Spleen (tissue), 7 donors: Measurements from ENCODE around the gene DUSP16.

ENCODE experiments used
- CTCF ChIP-seq, 11 experiments: fragments of 200-600 bp in 7 of 11; fragments of 450-650 bp in 4 of 11; sonication (generic) in 4 of 11; IDR thresholded peaks in 8 of 11; conservative IDR thresholded peaks in 3 of 11; 1 replicate in 7 of 11; 2 replicates in 4 of 11; pipeline versions ENCODE4 v1.4.0 to v1.8.0; 2016 to 2021; ENCODE audit warnings: antibody characterized with exemption in 11 of 11, inconsistent platforms in 4 of 11, mild to moderate bottlenecking in 1 of 11
- POLR2A ChIP-seq, 3 donors: fragments of 450-650 bp; IDR thresholded peaks; one replicate each; pipeline ENCODE4 v1.5.1; 2017; ENCODE audit warnings: antibody characterized with exemption in 3 of 3, mild to moderate bottlenecking in 1 of 3
- donor health status: DM: no; HTN: no; CAD: no; lungs with moderate emphysema.
- donor health status: DM: no; HTN: no; CAD: no.
- donor health status: DM: no; HTN: no; CAD: no.

- TF ChIP-seq CTCF (IDR thresholded peaks at IDR 0.05 in 8 of 11, conservative IDR thresholded peaks at IDR 0.05 in 3 of 11): no peak
- no peak for TF ChIP-seq POLR2A (IDR thresholded peaks at IDR 0.05)
Observed at GRCh38 chr12:12491606-12492005, 71.1 kb downstream of the DUSP16 start.
